CD4-positive, alpha-beta T cell (primary cell): Measurements from ENCODE around the gene NARS2. TPM values are rescaled to one million over a fixed set of nuclear protein-coding genes. Genes with fewer than 3 reads are reported as not detected.
"Not testable (repeated sequence)": the region's sequence is repeated elsewhere in the genome, so short reads cannot be mapped to it uniquely, and the experiment has no call there.

Source experiments
- ATAC-seq: fragments of 200-7000 bp; cut with Tn5 transposase; one replicate; pipeline ENCODE4 v1.10.0; 2022; ENCODE audit warnings: mild to moderate bottlenecking; ENCODE audit not compliant: poor library complexity
- CTCF ChIA-PET: fragments of 350-600 bp; sonication (Branson Sonifier 250); formaldehyde crosslinking; loops from one replicate; lab custom pipeline; 2021; ENCODE audit warnings: antibody characterized with exemption, inconsistent platforms; lab: Charles Lee
- POLR2A ChIA-PET: fragments of 350-600 bp; sonication (Branson Sonifier 250); formaldehyde crosslinking; loops from one replicate; lab custom pipeline; 2021; ENCODE audit warnings: antibody characterized with exemption, inconsistent platforms; lab: Charles Lee
- DNase-seq, 14 experiments: peaks; one replicate each; pipeline ENCODE4 v3.0.0-alpha.2; 2013 to 2020; ENCODE audit warnings: mixed read lengths in 2 of 14
- H3K27ac ChIP-seq, 2 donors: one replicate each; pipeline versions ENCODE4 v1.5.1 to v1.7.0; 2013; ENCODE audit warnings: low read length in 2 of 2, low read depth in 1 of 2, mild to moderate bottlenecking in 1 of 2
- H3K27me3 ChIP-seq, 2 experiments: 1 replicate in 1 of 2; 2 replicates in 1 of 2; pipeline versions ENCODE4 v1.6.1 to v1.7.0; 2013; ENCODE audit warnings: low read length in 2 of 2, control low read depth in 1 of 2, mild to moderate bottlenecking in 1 of 2, moderate library complexity in 1 of 2; ENCODE audit not compliant: insufficient read depth in 2 of 2, control insufficient read depth in 1 of 2
- H3K36me3 ChIP-seq: one replicate; pipeline ENCODE4 v1.6.1; 2013; ENCODE audit warnings: low read length, control low read depth; ENCODE audit not compliant: insufficient read depth
- H3K4me1 ChIP-seq: one replicate; pipeline ENCODE4 v1.6.1; 2013; ENCODE audit warnings: low read length, control low read depth; ENCODE audit not compliant: insufficient read depth
- H3K4me3 ChIP-seq: one replicate; pipeline ENCODE4 v1.5.1; 2013; ENCODE audit warnings: mild to moderate bottlenecking, low read length, moderate library complexity
- H3K9me3 ChIP-seq, 2 experiments: 1 replicate in 1 of 2; 2 replicates in 1 of 2; pipeline versions ENCODE4 v1.6.1 to v1.7.0; 2013; ENCODE audit warnings: low read length in 2 of 2, mild to moderate bottlenecking in 2 of 2, control low read depth in 1 of 2, moderate library complexity in 1 of 2; ENCODE audit not compliant: control insufficient read depth in 1 of 2, insufficient read depth in 1 of 2
- H3K27ac Mint-ChIP-seq: one replicate; pipeline ENCODE4 v1.8.0; 2020; ENCODE audit warnings: mixed read lengths
- H3K27me3 Mint-ChIP-seq: one replicate; pipeline ENCODE4 v1.8.0; 2021; ENCODE audit warnings: mixed read lengths
- H3K36me3 Mint-ChIP-seq: one replicate; pipeline ENCODE4 v1.8.0; 2021; ENCODE audit warnings: low read depth, mixed read lengths
- H3K4me1 Mint-ChIP-seq: one replicate; pipeline ENCODE4 v1.8.0; 2021; ENCODE audit warnings: low read depth, mixed read lengths
- H3K4me3 Mint-ChIP-seq: one replicate; pipeline ENCODE4 v1.8.0; 2020; ENCODE audit warnings: mild to moderate bottlenecking, mixed read lengths
- H3K9me3 Mint-ChIP-seq: one replicate; pipeline ENCODE4 v1.8.0; 2020; ENCODE audit warnings: mixed read lengths
- intact Hi-C, 2 experiments: fragments of 100-400 bp; cut with DNase I in 1 of 2; cut with micrococcal nuclease in 1 of 2; formaldehyde crosslinking; loops; one replicate each; pipeline versions ENCODE4 v1.15.1 to v1.9.0; 2023 to 2025; cut with DNase I, micrococcal nuclease
- total RNA-seq, 174 experiments: library from RNA in 2 of 174; stranded (reverse) in 2 of 174; gene quantifications; one replicate each; pipeline ENCODE4 v1.2.3 and lab custom pipeline; 2021 to 2026
- TF ChIP-seq, protein P1 (sequence below): fragments of 200-600 bp; IDR thresholded peaks from one replicate; pipeline ENCODE4 v1.8.0; 2022; ENCODE audit warnings: antibody characterized with exemption, mild to moderate bottlenecking

NARS2 gene
- total RNA-seq, 2 experiments from 2014 or later = 8.7 to 9.3 TPM

GRCh38 chr11:78516281-78516680, 58.4 kb downstream of the NARS2 start:
- H3K36me3 ChIP-seq = no peaks in the 10 kb centered on the region
- ATAC-seq = no peak
- intact Hi-C loops = no loop called here
- Mint-ChIP-seq H3K9me3 (peaks cover 5% of the 10 kb centered on the region), H3K4me3 (no peak overlapping the region), H3K27me3 (no peaks in the 10 kb centered on the region), H3K4me1 (no peaks in the 10 kb centered on the region), H3K27ac (no peak overlapping the region), H3K36me3 (peaks cover 47% of the 10 kb centered on the region)
- DNase-seq = no peak
- no peaks in the 10 kb centered on the region for H3K27me3 ChIP-seq
- CTCF ChIA-PET = interaction anchor here (0.6 to 1.1 kb wide), 2 partner anchors 25 to 48 kb away, joined by 3 to 4 read pairs; no protein-coding TSS in a partner anchor
- no peaks in the 10 kb centered on the region for H3K4me1 ChIP-seq
- no peaks in the 10 kb centered on the region for H3K9me3 ChIP-seq
- POLR2A ChIA-PET = interaction anchor here (0.9 kb wide), 1 partner anchor 9 kb away, joined by 3 read pairs; no protein-coding TSS in a partner anchor
- no peak overlapping the region for H3K27ac ChIP-seq
- H3K4me3 ChIP-seq = no peak overlapping the region
- TF ChIP-seq, protein P1, sequence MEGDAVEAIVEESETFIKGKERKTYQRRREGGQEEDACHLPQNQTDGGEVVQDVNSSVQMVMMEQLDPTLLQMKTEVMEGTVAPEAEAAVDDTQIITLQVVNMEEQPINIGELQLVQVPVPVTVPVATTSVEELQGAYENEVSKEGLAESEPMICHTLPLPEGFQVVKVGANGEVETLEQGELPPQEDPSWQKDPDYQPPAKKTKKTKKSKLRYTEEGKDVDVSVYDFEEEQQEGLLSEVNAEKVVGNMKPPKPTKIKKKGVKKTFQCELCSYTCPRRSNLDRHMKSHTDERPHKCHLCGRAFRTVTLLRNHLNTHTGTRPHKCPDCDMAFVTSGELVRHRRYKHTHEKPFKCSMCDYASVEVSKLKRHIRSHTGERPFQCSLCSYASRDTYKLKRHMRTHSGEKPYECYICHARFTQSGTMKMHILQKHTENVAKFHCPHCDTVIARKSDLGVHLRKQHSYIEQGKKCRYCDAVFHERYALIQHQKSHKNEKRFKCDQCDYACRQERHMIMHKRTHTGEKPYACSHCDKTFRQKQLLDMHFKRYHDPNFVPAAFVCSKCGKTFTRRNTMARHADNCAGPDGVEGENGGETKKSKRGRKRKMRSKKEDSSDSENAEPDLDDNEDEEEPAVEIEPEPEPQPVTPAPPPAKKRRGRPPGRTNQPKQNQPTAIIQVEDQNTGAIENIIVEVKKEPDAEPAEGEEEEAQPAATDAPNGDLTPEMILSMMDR = no peak

DNA sequence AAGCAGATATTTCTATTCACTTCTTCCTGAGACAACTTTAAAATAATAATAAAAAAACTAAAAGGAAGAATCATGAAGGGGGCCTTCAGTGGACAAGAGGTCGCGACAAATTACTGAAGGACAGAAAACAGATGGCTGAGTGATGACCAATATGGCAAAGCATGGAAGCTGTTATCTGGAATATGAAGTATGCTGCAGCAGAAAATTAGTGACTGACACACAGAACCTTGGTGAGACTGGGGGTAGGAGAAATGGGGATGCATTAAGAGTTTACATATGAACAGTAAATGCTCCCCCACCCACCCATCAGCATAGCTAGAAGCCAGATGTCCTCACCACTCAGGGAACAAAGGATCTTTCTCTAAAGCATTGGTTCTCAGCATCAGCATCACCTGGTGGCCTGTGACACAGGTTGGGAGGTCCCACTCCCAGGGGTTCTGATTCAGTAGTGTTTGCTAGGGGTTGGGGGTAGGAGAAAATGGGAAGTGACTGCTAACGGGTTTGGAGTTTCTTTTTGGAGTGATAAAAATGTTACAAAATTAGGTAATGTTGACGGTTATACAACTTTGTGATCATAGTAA, 59.7 kb downstream of the NARS2 start:
- Mint-ChIP-seq H3K27ac (no peak overlapping the region), H3K27me3 (no peaks in the 10 kb centered on the region), H3K4me1 (no peaks in the 10 kb centered on the region), H3K4me3 (no peak overlapping the region), H3K36me3 (peaks cover 59% of the 10 kb centered on the region), H3K9me3 (peaks cover 11% of the 10 kb centered on the region)
- intact Hi-C loops = no loop called here
- CTCF ChIA-PET = no interaction called here
- DNase-seq (no peak), ATAC-seq (no peak)
- no peaks in the 10 kb centered on the region for H3K4me1 ChIP-seq
- H3K4me3 ChIP-seq = no peak overlapping the region
- H3K36me3 ChIP-seq = no peaks in the 10 kb centered on the region
- H3K27me3 ChIP-seq = no peaks in the 10 kb centered on the region
- H3K9me3 ChIP-seq = peaks cover 0 to 5% of the 10 kb centered on the region in 2 experiments
- POLR2A ChIA-PET = interaction anchor here (0.6 kb wide), 1 partner anchor 149 kb away, joined by 3 read pairs; no protein-coding TSS in a partner anchor
- no peak overlapping the region for H3K27ac ChIP-seq
- TF ChIP-seq, protein P1 = no peak

- H3K4me1 Mint-ChIP-seq, intact Hi-C loops, H3K4me3 Mint-ChIP-seq, H3K27ac ChIP-seq, H3K4me1 ChIP-seq, H3K4me3 ChIP-seq, H3K9me3 ChIP-seq, H3K27me3 ChIP-seq, DNase-seq, H3K27me3 Mint-ChIP-seq, ATAC-seq, H3K36me3 ChIP-seq, H3K27ac Mint-ChIP-seq, POLR2A ChIA-PET, CTCF ChIA-PET: not testable (repeated sequence)
- peaks cover 68% of the 10 kb centered on the region for H3K36me3 Mint-ChIP-seq
- H3K9me3 Mint-ChIP-seq = peaks cover 11% of the 10 kb centered on the region
Observed at GRCh38 chr11:78513085-78513484, 61.6 kb downstream of the NARS2 start.

DNA sequence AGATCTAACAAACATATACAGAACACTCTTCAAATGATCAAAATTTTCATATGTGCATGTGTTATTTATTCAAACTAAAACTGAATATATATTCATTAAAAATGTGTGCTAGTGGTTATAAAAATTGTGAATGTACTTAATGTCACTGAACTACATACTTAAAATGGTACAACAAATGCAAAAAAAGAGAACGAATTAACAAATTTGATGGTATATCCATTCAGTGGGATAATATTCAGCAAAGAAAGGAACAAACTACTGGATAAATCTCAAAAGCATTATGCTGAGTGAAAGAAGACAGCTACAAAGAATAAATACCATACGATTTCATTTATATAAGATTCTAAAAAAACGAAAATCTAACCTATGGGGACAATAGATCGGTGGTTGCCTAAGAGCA, 64.1 kb downstream of the NARS2 start:
- Mint-ChIP-seq H3K36me3 (peaks cover 63% of the 10 kb centered on the region), H3K9me3 (peaks cover 11% of the 10 kb centered on the region), H3K27me3 (no peaks in the 10 kb centered on the region), H3K4me3 (no peak overlapping the region), H3K4me1 (peaks cover 6% of the 10 kb centered on the region), H3K27ac (no peak overlapping the region)
- no peaks in the 10 kb centered on the region for H3K36me3 ChIP-seq
- no peaks in the 10 kb centered on the region for H3K27me3 ChIP-seq
- ATAC-seq (no peak), DNase-seq (no peak)
- ChIA-PET POLR2A (no interaction called here), CTCF (no interaction called here)
- H3K4me3 ChIP-seq = no peak overlapping the region
- no peak overlapping the region for H3K27ac ChIP-seq
- H3K4me1 ChIP-seq = no peaks in the 10 kb centered on the region
- intact Hi-C loops = no loop called here
- H3K9me3 ChIP-seq = peaks cover 0 to 5% of the 10 kb centered on the region in 2 experiments
- TF ChIP-seq, protein P1 = no peak
